NCI-H82 treated with DMSO at 0.1 percent for 48 hours (cell line): ENCODE results near the gene MOSMO.
A peak's percentile ranks its signal among the peaks of the same experiment; 100 is the strongest.
"Not testable (repeated sequence)": the region's sequence is repeated elsewhere in the genome, so short reads cannot be mapped to it uniquely, and the experiment has no call there.

ENCODE experiments used
- DNase-seq: peaks from one replicate; lab custom pipeline; 2025; ENCODE audit not compliant: unreplicated experiment; lab: John Stamatoyannopoulos, UW

MOSMO gene

GRCh38 chr16:22002047-22002446 lies 5.9 kb upstream of the MOSMO start:
- DNase-seq = not testable (repeated sequence)

DNA sequence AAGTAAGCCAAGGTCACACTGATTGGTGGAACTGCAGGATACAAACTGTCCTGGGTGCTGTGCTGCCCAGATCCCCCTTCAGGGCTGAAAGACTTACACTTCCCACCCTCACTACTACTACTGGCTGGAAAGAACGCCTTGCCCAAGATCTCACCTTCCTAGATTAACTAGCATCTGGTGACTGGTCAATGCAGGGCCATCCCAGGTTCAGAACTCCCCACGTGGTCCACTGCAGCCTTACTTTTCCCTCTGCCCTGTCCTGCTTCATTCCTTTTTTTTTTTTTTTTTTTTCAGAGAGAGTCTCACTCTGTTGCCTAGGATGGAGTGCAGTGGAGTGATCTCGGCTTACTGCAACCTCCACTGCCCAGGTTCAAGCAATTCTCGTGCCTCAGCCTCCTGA lies 4.7 kb upstream of the MOSMO start:
- DNase-seq = no peak

DNA sequence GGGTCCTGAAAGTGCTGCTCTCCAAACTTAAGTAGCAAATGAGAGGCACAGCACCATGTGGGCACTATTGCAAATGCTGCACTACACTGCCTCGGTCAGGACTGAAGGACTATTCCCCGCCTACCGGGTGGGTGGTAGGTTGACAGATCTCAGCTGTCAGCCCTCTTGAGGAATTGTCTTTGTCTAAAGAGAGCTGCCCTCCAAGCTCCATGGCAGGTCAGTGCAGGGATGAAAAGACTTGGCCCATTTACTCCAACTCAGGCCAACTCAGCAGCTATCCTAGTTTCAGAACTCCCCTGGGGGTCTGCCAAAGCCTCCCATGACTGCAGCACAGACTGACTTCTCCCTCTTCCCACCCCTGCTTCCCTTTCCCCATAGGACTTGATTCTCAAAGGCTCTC lies 3.6 kb upstream of the MOSMO start:
- DNase-seq = no peak

DNA sequence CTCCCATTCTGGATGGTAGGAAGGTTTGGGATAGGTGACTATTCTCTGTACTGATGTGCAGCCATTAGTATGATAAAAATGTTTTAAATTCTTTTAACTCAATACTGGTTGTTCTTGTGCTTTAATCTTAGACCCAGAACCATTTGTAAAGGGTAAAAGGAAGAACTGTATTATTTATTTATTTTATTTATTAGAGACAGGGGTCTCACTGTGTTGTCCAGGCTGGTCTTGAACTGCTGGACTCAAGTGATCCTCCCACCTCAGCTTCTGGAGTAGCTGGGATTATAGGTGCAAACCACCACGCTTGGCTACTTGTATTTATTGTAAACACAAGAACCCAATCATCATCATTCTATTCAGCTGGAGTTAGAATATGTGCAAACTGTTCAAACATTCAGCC lies 2.2 kb upstream of the MOSMO start:
- DNase-seq = no peak

DNA sequence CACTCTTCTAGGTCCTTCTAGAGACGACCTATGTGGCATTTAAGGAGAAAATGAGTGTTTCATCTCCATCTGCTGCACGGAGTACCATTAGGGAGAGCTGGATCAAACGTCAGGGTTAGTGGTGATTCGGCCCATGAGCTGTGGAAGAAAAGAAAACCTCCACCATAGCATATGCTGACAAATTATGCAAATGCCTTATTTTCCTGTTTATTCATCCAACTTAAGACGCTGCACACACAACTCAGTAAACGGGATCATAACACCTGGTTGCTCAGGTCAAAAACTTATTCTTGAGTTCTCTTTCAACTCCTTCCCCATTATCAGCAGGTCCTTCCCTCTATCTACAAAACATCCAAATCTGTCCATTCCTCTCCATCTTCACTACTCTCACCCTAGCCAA lies 1.3 kb upstream of the MOSMO start:
- no peak for DNase-seq

GRCh38 chr16:22007159-22007508 lies 777 bp upstream of the MOSMO start:
- no peak for DNase-seq

DNA sequence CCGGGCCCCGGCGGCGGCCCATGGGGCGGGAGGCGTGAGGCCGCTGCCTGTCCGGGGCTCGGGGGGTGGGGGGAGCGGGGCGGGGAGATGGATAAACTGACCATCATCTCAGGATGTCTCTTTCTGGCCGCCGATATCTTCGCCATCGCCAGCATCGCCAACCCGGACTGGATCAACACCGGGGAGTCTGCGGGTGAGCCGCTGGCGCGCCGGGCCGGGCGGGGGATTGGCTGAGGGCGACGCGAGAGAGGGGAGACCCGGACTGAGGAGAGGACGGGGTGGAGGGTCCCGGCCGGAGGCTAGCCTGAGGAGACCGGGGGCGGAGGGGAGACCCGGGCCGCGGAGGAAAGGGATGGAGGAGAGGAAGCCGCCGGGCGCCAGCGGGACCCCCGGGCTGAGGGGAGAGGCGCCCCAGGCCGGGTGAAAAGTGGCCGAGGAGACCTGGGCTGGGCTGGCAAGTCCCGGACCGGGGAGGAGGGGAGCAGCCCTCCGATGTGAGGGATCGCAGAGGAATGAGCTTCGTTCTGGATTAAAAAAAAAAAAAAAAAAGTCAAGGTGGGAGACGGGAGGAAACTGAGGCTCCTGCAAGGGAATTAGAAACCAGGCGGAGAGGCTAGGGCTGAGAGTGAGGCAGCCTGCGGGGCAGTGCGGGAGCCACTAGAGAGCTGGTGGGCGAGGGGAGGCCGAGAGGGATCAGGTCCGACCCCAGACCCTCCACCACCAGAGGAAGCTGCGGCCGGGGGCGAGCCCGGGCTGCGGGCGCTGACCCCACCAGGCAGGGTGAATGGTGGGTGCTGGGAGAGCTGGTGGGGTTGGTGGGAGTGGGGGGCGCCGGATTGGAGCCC lies 526 bp downstream of the MOSMO start:
- no peak for DNase-seq

GRCh38 chr16:22010902-22011301 lies 3.0 kb downstream of the MOSMO start:
- DNase-seq = no peak

- no peak for DNase-seq
Measured at GRCh38 chr16:22012241-22012640, 4.3 kb downstream of the MOSMO start.

GRCh38 chr16:22013486-22013885 lies 5.6 kb downstream of the MOSMO start:
- DNase-seq = peak; percentile 76

DNA sequence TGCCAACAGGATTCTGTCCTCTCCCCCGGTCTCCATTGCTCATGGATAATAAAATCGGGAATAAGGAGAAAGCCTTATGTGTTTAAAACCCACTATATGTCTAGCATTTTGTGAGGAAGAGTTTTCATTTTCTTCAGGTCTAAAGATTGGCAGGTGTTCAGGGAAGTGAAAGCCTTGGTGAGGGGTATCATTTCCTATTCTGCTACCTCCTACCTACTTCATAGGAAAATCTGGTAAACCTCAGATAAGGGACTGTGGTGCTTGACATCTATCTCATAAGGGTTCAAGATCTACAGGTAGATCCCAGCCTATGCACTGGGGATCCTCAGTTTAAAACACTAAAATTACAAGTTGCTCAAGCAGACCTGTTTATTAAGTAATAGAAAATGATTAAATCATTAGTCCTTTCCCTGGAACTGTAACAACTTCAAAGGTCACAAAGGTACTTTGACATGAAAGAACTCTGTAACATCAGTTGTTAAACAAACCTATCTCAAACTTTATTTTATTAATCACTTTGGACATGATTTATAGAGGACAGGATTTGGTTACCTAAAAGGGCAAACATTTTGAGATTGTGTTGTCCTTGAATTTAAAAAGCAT lies 6.5 kb downstream of the MOSMO start:
- no peak for DNase-seq

GRCh38 chr16:22016927-22017326 lies 9.0 kb downstream of the MOSMO start:
- DNase-seq = no peak

DNA sequence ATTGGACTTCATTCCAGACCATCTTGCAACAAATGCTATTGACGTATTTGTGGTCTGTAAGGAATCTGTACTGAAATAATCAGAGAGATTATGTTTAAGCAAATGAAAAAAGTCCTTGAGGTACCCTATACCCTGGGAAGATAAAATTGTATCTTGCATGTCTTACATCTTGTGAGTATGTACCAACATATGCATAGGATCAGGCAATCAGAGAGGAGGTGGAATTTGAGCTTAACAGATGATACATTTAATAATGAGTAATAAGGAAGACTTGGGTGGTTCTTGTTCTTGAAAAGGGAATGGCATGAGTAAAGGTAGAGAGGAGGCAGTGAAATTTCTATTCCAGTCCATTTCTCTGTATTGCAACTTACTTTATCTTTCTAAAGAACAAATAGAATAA lies 10.6 kb downstream of the MOSMO start:
- no peak for DNase-seq

GRCh38 chr16:22022151-22022550 lies 14.2 kb downstream of the MOSMO start:
- peak; percentile 34 for DNase-seq

GRCh38 chr16:22023505-22023904 lies 15.6 kb downstream of the MOSMO start:
- no peak for DNase-seq

DNA sequence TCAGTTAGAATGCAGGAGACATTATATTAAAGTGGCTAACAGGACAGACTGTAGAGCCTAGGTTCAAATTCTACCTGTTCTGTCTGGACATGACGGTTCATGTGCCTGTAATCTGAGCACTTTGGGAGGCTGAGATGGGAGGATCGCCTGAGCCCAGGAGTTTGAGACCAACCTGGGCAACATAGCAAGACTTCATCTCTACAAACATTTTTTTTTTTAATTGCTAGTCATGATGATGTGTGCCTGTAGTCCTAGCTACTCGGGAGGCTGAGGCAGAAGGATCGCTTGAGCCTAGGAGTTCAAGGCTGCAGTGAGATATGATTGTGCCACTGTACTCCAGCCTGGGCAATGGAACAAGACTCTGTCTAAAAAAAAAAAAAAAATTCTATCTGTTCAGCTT lies 16.9 kb downstream of the MOSMO start:
- DNase-seq = not testable (repeated sequence)

- DNase-seq = no peak
Measured at GRCh38 chr16:22027633-22028032, 19.7 kb downstream of the MOSMO start.

DNA sequence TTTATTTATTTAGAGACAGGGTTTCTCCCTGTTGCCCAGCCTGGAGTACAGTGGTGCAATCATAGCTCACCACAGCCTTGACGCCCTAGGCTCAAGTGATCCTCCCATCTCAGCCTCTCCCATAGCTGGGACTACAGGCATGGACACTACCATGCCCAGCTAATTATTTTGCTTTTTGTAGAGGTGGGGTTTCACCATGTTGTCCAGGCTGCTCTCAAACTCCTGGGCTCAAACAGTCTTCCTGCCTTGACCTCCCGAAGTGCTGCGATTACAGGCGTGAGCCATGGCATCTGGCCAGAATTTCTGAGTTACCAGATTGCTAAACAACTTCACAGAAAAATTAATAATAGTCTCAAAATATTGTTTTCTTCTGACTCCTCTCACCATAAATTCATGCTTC lies 21.7 kb downstream of the MOSMO start:
- DNase-seq = no peak

DNA sequence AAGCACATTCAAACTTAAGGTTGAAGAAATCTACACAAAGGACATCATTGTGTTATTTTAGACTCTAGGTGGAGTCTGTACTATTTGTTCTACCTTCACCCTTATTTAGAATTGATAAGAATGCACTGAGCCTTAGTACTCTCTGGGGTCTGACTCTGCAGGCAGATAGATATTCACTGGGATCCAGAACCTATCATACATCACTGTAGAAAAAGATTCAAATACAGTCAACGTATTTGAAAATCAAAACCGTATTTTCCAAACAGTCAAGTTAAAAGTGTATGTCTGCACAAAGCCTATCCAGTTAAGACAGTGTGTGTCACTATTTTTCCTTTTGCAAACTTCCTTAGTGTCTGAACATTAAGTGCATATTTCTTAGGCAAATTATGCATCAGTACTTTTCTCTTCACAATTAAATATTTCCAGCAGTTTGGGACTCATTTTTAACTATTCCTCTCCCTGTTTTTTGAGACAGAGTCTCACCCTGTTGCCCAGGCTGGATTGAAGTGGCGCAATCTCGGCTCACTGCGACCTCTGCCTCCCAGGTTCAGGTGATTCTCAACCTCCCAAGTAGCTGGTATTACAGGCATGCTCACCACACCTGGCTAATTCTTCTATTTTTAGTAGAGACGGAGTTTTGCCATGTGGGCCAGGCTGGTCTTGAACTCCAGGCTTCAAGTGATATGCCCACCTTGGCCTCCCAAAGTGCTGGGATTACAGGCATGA lies 22.3 kb downstream of the MOSMO start:
- DNase-seq = no peak

- DNase-seq = no peak
Measured at GRCh38 chr16:22031483-22032083, 23.7 kb downstream of the MOSMO start.

DNA sequence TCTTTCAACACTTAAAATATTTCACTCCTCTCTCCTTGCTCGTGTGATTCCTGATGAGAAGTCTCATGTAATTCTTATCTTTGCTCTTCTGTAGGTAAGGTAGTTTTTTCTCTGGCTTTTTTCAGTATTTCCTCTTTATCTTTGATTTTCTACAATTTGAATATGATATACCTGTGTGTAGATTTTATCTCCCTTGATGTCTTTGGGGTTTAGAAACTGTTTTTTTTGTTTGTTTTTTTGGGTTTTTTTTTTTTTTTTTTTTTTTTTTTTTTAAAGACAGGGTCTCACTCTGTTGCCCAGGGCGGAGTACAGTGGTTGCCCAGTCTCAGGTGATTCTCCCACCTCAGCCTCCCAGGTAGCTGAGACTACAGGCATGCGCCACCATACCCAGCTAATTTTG lies 26.6 kb downstream of the MOSMO start:
- no peak for DNase-seq

GRCh38 chr16:22035153-22035552 lies 27.2 kb downstream of the MOSMO start:
- no peak for DNase-seq
